Neutrophil (primary cell): ENCODE measurements around the gene UBA3.

Source experiments
- H3K27ac ChIP-seq: fragments of 200-600 bp; sonication (generic); 2 replicates; pipeline ENCODE4 v1.5.1; 2016; ENCODE audit warnings: mild to moderate bottlenecking, moderate library complexity
- H3K27me3 ChIP-seq: fragments of 200-600 bp; sonication (generic); 2 replicates; pipeline ENCODE4 v1.6.0; 2016; ENCODE audit warnings: mild to moderate bottlenecking
- H3K36me3 ChIP-seq: fragments of 200-600 bp; sonication (generic); 2 replicates; pipeline ENCODE4 v1.5.1; 2017
- H3K4me1 ChIP-seq, 2 experiments: fragments of 200-600 bp in 1 of 2; sonication (generic) in 1 of 2; 1 replicate in 1 of 2; 2 replicates in 1 of 2; pipeline versions ENCODE4 v1.5.1 to v1.6.1; 2013 to 2016; ENCODE audit warnings: low read depth in 1 of 2, low read length in 1 of 2, mild to moderate bottlenecking in 1 of 2, moderate library complexity in 1 of 2; ENCODE audit not compliant: control insufficient read depth in 1 of 2, insufficient read depth in 1 of 2
- H3K4me3 ChIP-seq, 2 experiments: fragments of 200-600 bp in 1 of 2; sonication (generic) in 1 of 2; 1 replicate in 1 of 2; 2 replicates in 1 of 2; pipeline ENCODE4 v1.5.1; 2013 to 2016; ENCODE audit warnings: low read depth in 1 of 2, low read length in 1 of 2, mild to moderate bottlenecking in 1 of 2, moderate library complexity in 1 of 2
- H3K9me3 ChIP-seq: fragments of 200-600 bp; sonication (generic); 2 replicates; pipeline ENCODE4 v1.5.1; 2016
- CTCF ChIP-seq: fragments of 200-600 bp; sonication (generic); IDR thresholded peaks from 2 replicates; pipeline ENCODE4 v1.5.1; 2016; ENCODE audit warnings: antibody characterized with exemption

UBA3 gene

GRCh38 chr3:69082805-69083204 is 2.6 kb upstream of the UBA3 start:
- no peaks in the 10 kb centered on the region for H3K27me3 ChIP-seq
- no peaks in the 10 kb centered on the region for H3K36me3 ChIP-seq
- no peaks in the 10 kb centered on the region for H3K9me3 ChIP-seq
- H3K27ac ChIP-seq: peak overlapping the region; percentile 51
- no peak for TF ChIP-seq CTCF
- H3K4me1 ChIP-seq: peaks cover 63 to 74% of the 10 kb centered on the region in 2 experiments
- no peak overlapping the region for H3K4me3 ChIP-seq

GRCh38 chr3:69082361-69082760 is 2.2 kb upstream of the UBA3 start:
- no peak for TF ChIP-seq CTCF
- Histone ChIP-seq H3K4me1 (peaks cover 64 to 74% of the 10 kb centered on the region in 2 experiments), H3K27me3 (no peaks in the 10 kb centered on the region), H3K36me3 (no peaks in the 10 kb centered on the region), H3K9me3 (no peaks in the 10 kb centered on the region), H3K4me3 (no peak overlapping the region), H3K27ac (peak overlapping the region; percentile 51)

GRCh38 chr3:69081583-69082262 is 1.6 kb upstream of the UBA3 start:
- no peaks in the 10 kb centered on the region for H3K9me3 ChIP-seq
- peaks cover 61 to 70% of the 10 kb centered on the region in 2 experiments for H3K4me1 ChIP-seq
- H3K36me3 ChIP-seq: no peaks in the 10 kb centered on the region
- no peak overlapping the region for H3K27ac ChIP-seq
- H3K4me3 ChIP-seq: no peak overlapping the region
- H3K27me3 ChIP-seq: no peaks in the 10 kb centered on the region
- no peak for TF ChIP-seq CTCF

- peak overlapping the region; percentile 89 to 93 for H3K4me3 ChIP-seq
- H3K27me3 ChIP-seq: no peaks in the 10 kb centered on the region
- H3K36me3 ChIP-seq: peaks cover 9% of the 10 kb centered on the region
- H3K27ac ChIP-seq: peak overlapping the region; percentile 82
- no peaks in the 10 kb centered on the region for H3K9me3 ChIP-seq
- H3K4me1 ChIP-seq: peaks cover 48 to 56% of the 10 kb centered on the region in 2 experiments
- TF ChIP-seq CTCF: no peak
Observed at GRCh38 chr3:69079269-69080159, 651 bp downstream of the UBA3 start.

GRCh38 chr3:69072928-69073327 is 7.2 kb downstream of the UBA3 start:
- no peaks in the 10 kb centered on the region for H3K9me3 ChIP-seq
- H3K27me3 ChIP-seq: no peaks in the 10 kb centered on the region
- TF ChIP-seq CTCF: no peak
- H3K27ac ChIP-seq: peak overlapping the region; percentile 56
- H3K4me3 ChIP-seq: no peak overlapping the region
- H3K36me3 ChIP-seq: peaks cover 42% of the 10 kb centered on the region
- peaks cover 13 to 17% of the 10 kb centered on the region in 2 experiments for H3K4me1 ChIP-seq
